SK-N-SH (cell line): Measurements from ENCODE around the gene SNCG. TPM values are rescaled to one million over a fixed set of nuclear protein-coding genes. Genes with fewer than 3 reads are reported as not detected.

ENCODE experiments used
- CTCF ChIA-PET: fragments of 300-600, 350-600 bp; formaldehyde crosslinking; extraction: SDS; loops from one replicate; lab custom pipeline; 2021; lab: Yijun Ruan, JAX
- POLR2A ChIA-PET: fragments of 350-600 bp; sonication (Branson Sonifier 250); formaldehyde crosslinking; extraction: SDS; loops from one replicate; lab custom pipeline; 2020; ENCODE audit warnings: antibody characterized with exemption, inconsistent platforms; lab: Yijun Ruan, JAX
- DNase-seq: peaks from one replicate; pipeline ENCODE4 v3.0.0; 2012
- H2AFZ ChIP-seq: fragments of 200-600 bp; sonication (generic); 2 replicates; pipeline ENCODE4 v1.8.1; 2016; ENCODE audit warnings: antibody characterized with exemption, mild to moderate bottlenecking, low read depth
- H3F3A ChIP-seq: fragments of 200-600 bp; sonication (generic); replicated peaks from 2 replicates; pipeline ENCODE3; 2016; ENCODE audit warnings: antibody characterized with exemption, mild to moderate bottlenecking; ENCODE audit not compliant: insufficient read depth
- H3K27ac ChIP-seq, 2 experiments: fragments of 200-500 bp in 1 of 2; fragments of 200-600 bp in 1 of 2; sonication (Bioruptor generic) in 1 of 2; sonication (generic), shearing (Covaris generic) in 1 of 2; 2 replicates each; pipeline versions ENCODE4 v1.5.1 to v1.6.1; 2014 to 2016; ENCODE audit warnings: low read depth in 2 of 2, inconsistent platforms in 1 of 2, low read length in 1 of 2, mild to moderate bottlenecking in 1 of 2, mixed read lengths in 1 of 2
- H3K27me3 ChIP-seq: fragments of 200-600 bp; sonication (generic), shearing (Covaris generic); 2 replicates; pipeline ENCODE4 v1.6.1; 2016; ENCODE audit warnings: mixed run types; ENCODE audit not compliant: insufficient read depth
- H3K36me3 ChIP-seq, 2 experiments: fragments of 200-500 bp in 1 of 2; fragments of 200-600 bp in 1 of 2; sonication (Bioruptor generic) in 1 of 2; sonication (generic) in 1 of 2; replicated peaks in 1 of 2; 2 replicates each; pipeline versions ENCODE3 to v1.5.1; 2014 to 2016; ENCODE audit warnings: low read length in 1 of 2, mild to moderate bottlenecking in 1 of 2; ENCODE audit not compliant: insufficient read depth in 2 of 2, control insufficient read depth in 1 of 2
- H3K4me1 ChIP-seq, 2 experiments: fragments of 200-500 bp in 1 of 2; fragments of 200-600 bp in 1 of 2; sonication (Bioruptor generic) in 1 of 2; sonication (generic), shearing (Covaris generic) in 1 of 2; 2 replicates each; pipeline versions ENCODE4 v1.5.1 to v1.6.1; 2014 to 2016; ENCODE audit warnings: low read depth in 1 of 2, low read length in 1 of 2, mixed run types in 1 of 2; ENCODE audit not compliant: insufficient read depth in 2 of 2, control insufficient read depth in 1 of 2
- H3K4me2 ChIP-seq: fragments of 200-600 bp; sonication (generic), shearing (Covaris generic); 2 replicates; pipeline ENCODE4 v1.6.1; 2017; ENCODE audit warnings: mixed run types
- H3K4me3 ChIP-seq, 2 experiments: fragments of 200-500 bp in 1 of 2; fragments of 200-600 bp in 1 of 2; sonication (Bioruptor generic) in 1 of 2; sonication (generic), shearing (Covaris generic) in 1 of 2; 2 replicates each; pipeline versions ENCODE4 v1.5.1 to v1.8.1; 2014 to 2016; ENCODE audit warnings: low read depth in 2 of 2, inconsistent platforms in 1 of 2, low read length in 1 of 2, mild to moderate bottlenecking in 1 of 2, mixed read lengths in 1 of 2, moderate library complexity in 1 of 2
- H3K79me2 ChIP-seq: fragments of 200-600 bp; sonication (generic); 2 replicates; pipeline ENCODE4 v1.8.1; 2017; ENCODE audit warnings: mild to moderate bottlenecking; ENCODE audit not compliant: insufficient read depth
- H3K9ac ChIP-seq: fragments of 200-600 bp; sonication (generic); 2 replicates; pipeline ENCODE4 v1.6.1; 2017; ENCODE audit warnings: mixed run types
- H3K9me2 ChIP-seq: fragments of 200-600 bp; sonication (generic); 2 replicates; pipeline ENCODE4 v1.6.1; 2017; ENCODE audit warnings: mixed run types
- H3K9me3 ChIP-seq: fragments of 200-600 bp; sonication (generic); 2 replicates; pipeline ENCODE4 v1.6.1; 2017; ENCODE audit warnings: mixed run types, mild to moderate bottlenecking, moderate library complexity
- H4K20me1 ChIP-seq: fragments of 200-600 bp; sonication (generic); 2 replicates; pipeline ENCODE4 v1.6.1; 2017; ENCODE audit warnings: mild to moderate bottlenecking, mixed run types; ENCODE audit not compliant: insufficient read depth
- CHD2 ChIP-seq: fragments of 150-350 bp; IDR thresholded peaks from 2 replicates; pipeline ENCODE4 v1.6.1; 2018; ENCODE audit warnings: low read length; ENCODE audit not compliant: partially characterized antibody
- ELF1 ChIP-seq: IDR thresholded peaks from 2 replicates; pipeline ENCODE4 v1.4.0; 2012
- EZH2phosphoT487 ChIP-seq: fragments of 200-600 bp; sonication (generic); IDR thresholded peaks from 2 replicates; pipeline ENCODE4 v1.6.1; 2017; ENCODE audit warnings: low read depth, mixed run types, mild to moderate bottlenecking, antibody characterized with exemption, moderate library complexity, borderline replicate concordance
- FOXJ3 ChIP-seq: sonication (generic); formaldehyde crosslinking; IDR thresholded peaks from 2 replicates; pipeline ENCODE4 v1.5.1; 2020; ENCODE audit warnings: mild to moderate bottlenecking, missing genetic modification reagents
- GATA2 ChIP-seq: sonication (generic); formaldehyde crosslinking; IDR thresholded peaks from 2 replicates; pipeline ENCODE4 v1.5.0; 2020; ENCODE audit warnings: mild to moderate bottlenecking, missing genetic modification reagents
- MEF2A ChIP-seq: IDR thresholded peaks from 2 replicates; pipeline ENCODE4 v1.4.0; 2012; ENCODE audit warnings: low read depth, borderline replicate concordance
- MXI1 ChIP-seq: IDR thresholded peaks from 2 replicates; pipeline ENCODE4 v1.6.1; 2012; ENCODE audit warnings: mild to moderate bottlenecking, low read depth, low read length, improper control_type of control experiment
- NFIC ChIP-seq: IDR thresholded peaks from 2 replicates; pipeline ENCODE4 v1.4.0; 2012; ENCODE audit warnings: borderline replicate concordance
- NRF1 ChIP-seq: IDR thresholded peaks from 2 replicates; pipeline ENCODE4 v1.6.1; 2012; ENCODE audit warnings: low read depth, mild to moderate bottlenecking, low read length
- RAD21 ChIP-seq: IDR thresholded peaks from 2 replicates; pipeline ENCODE4 v1.6.1; 2012; ENCODE audit warnings: mild to moderate bottlenecking, low read length
- RXRA ChIP-seq: IDR thresholded peaks from 2 replicates; pipeline ENCODE4 v1.4.0; 2012; ENCODE audit warnings: low read depth, mild to moderate bottlenecking, borderline replicate concordance
- SMC3 ChIP-seq: IDR thresholded peaks from 2 replicates; pipeline ENCODE4 v1.6.1; 2012; ENCODE audit warnings: low read depth, low read length, improper control_type of control experiment
- TEAD4 ChIP-seq: IDR thresholded peaks from 2 replicates; pipeline ENCODE4 v1.4.0; 2012; ENCODE audit warnings: mild to moderate bottlenecking, borderline replicate concordance; ENCODE audit not compliant: insufficient read depth
- YY1 ChIP-seq: IDR thresholded peaks from 2 replicates; pipeline ENCODE4 v1.4.0; 2012; ENCODE audit warnings: low read depth, mild to moderate bottlenecking
- whole genome bisulfite sequencing: methylation state at CpG from one replicate; pipeline ENCODE4 v1.1.6; 2017; ENCODE audit warnings: low lambda C conversion rate; 5-methylcytosine and 5-hydroxymethylcytosine counted together
- polyA plus RNA-seq, 3 experiments: library from polyadenylated mRNA; depleted of rRNA; stranded (reverse); fragments of >200 nt; gene quantifications; 2 replicates each; pipeline ENCODE4 v1.2.3, GENCODE V29; 2012
- TF ChIP-seq, protein P1 (sequence below): fragments of 200-600 bp; sonication (generic); IDR thresholded peaks from 2 replicates; pipeline ENCODE4 v1.6.1; 2017; ENCODE audit warnings: antibody characterized with exemption, mild to moderate bottlenecking, moderate library complexity
- TF ChIP-seq, protein P2 (sequence below): IDR thresholded peaks from 2 replicates; pipeline ENCODE4; 2012
- TF ChIP-seq, protein P3 (sequence below): IDR thresholded peaks from 2 replicates; pipeline ENCODE4 v1.6.1; 2012; ENCODE audit warnings: mild to moderate bottlenecking, low read depth, low read length, moderate library complexity
- TF ChIP-seq, protein P4 (sequence below): fragments of 150-350 bp; IDR thresholded peaks from 2 replicates; pipeline ENCODE4 v1.6.1; 2017; ENCODE audit warnings: antibody characterized with exemption, low read length, low read depth, borderline replicate concordance
- TF ChIP-seq, protein P5 (sequence below): fragments of 150-350 bp; IDR thresholded peaks from 2 replicates; pipeline ENCODE4 v1.6.1; 2016; ENCODE audit warnings: mild to moderate bottlenecking, low read depth, low read length

The SNCG gene
- polyA plus RNA-seq, 1 of the 3 experiments (the other 2 are of a cell fraction): 4.3 TPM

DNA sequence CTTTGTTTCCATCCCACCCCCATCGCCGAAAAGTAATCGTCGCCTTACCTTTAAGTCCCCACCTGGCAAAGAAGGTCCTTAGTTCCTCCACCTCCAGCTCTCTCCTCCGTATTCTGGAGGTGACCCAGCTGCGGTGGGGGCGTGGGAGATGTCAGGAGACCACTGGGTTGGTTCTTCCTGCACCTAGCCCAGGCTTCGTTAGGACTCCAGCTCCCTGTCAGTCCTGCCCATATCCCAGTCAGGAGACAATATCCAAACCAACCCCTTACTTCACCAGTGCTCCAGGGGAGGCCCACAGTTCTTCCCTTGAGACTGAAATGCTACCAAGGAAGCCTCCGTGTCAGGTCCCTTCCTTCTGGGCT, 10.6 kb downstream of the SNCG start:
- WGBS: 96% methylated on average over 8 of the region's 9 CpGs
- Histone ChIP-seq H3K79me2 (no peaks in the 10 kb centered on the region), H4K20me1 (no peaks in the 10 kb centered on the region), H3K4me3 (no peak overlapping the region), H3K9me3 (no peaks in the 10 kb centered on the region), H3K4me1 (peaks cover 0 to 6% of the 10 kb centered on the region in 2 experiments; a peak in 1 of 4 replicates), H3K36me3 (no peaks in the 10 kb centered on the region), H3K9me2 (no peaks in the 10 kb centered on the region), H3K9ac (no peak overlapping the region), H2AFZ (no peak overlapping the region), H3K27ac (no peak overlapping the region), H3K4me2 (no peak overlapping the region), H3K27me3 (no peaks in the 10 kb centered on the region), H3F3A (no peaks in the 10 kb centered on the region)
- ChIA-PET POLR2A (no interaction called here), CTCF (interaction anchor here (1.2 to 1.4 kb wide), 2 partner anchors 10 to 30 kb away, joined by 4 to 5 read pairs; partner anchors contain the start of gene SNCG)
- DNase-seq: no peak
- TF ChIP-seq RXRA (no peak), MEF2A (no peak), TEAD4 (no peak), SMC3 (no peak), YY1 (no peak), ELF1 (no peak), RAD21 (no peak), NRF1 (no peak), FOXJ3 (no peak), MXI1 (no peak), NFIC (no peak), GATA2 (CRISPR knock-in tag) (no peak), CHD2 (no peak), EZH2phosphoT487 (no peak)
- TF ChIP-seq, protein P1, sequence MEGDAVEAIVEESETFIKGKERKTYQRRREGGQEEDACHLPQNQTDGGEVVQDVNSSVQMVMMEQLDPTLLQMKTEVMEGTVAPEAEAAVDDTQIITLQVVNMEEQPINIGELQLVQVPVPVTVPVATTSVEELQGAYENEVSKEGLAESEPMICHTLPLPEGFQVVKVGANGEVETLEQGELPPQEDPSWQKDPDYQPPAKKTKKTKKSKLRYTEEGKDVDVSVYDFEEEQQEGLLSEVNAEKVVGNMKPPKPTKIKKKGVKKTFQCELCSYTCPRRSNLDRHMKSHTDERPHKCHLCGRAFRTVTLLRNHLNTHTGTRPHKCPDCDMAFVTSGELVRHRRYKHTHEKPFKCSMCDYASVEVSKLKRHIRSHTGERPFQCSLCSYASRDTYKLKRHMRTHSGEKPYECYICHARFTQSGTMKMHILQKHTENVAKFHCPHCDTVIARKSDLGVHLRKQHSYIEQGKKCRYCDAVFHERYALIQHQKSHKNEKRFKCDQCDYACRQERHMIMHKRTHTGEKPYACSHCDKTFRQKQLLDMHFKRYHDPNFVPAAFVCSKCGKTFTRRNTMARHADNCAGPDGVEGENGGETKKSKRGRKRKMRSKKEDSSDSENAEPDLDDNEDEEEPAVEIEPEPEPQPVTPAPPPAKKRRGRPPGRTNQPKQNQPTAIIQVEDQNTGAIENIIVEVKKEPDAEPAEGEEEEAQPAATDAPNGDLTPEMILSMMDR: no peak
- TF ChIP-seq, protein P2, sequence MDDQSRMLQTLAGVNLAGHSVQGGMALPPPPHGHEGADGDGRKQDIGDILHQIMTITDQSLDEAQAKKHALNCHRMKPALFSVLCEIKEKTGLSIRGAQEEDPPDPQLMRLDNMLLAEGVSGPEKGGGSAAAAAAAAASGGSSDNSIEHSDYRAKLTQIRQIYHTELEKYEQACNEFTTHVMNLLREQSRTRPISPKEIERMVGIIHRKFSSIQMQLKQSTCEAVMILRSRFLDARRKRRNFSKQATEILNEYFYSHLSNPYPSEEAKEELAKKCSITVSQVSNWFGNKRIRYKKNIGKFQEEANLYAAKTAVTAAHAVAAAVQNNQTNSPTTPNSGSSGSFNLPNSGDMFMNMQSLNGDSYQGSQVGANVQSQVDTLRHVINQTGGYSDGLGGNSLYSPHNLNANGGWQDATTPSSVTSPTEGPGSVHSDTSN: no peak
- TF ChIP-seq, protein P3, sequence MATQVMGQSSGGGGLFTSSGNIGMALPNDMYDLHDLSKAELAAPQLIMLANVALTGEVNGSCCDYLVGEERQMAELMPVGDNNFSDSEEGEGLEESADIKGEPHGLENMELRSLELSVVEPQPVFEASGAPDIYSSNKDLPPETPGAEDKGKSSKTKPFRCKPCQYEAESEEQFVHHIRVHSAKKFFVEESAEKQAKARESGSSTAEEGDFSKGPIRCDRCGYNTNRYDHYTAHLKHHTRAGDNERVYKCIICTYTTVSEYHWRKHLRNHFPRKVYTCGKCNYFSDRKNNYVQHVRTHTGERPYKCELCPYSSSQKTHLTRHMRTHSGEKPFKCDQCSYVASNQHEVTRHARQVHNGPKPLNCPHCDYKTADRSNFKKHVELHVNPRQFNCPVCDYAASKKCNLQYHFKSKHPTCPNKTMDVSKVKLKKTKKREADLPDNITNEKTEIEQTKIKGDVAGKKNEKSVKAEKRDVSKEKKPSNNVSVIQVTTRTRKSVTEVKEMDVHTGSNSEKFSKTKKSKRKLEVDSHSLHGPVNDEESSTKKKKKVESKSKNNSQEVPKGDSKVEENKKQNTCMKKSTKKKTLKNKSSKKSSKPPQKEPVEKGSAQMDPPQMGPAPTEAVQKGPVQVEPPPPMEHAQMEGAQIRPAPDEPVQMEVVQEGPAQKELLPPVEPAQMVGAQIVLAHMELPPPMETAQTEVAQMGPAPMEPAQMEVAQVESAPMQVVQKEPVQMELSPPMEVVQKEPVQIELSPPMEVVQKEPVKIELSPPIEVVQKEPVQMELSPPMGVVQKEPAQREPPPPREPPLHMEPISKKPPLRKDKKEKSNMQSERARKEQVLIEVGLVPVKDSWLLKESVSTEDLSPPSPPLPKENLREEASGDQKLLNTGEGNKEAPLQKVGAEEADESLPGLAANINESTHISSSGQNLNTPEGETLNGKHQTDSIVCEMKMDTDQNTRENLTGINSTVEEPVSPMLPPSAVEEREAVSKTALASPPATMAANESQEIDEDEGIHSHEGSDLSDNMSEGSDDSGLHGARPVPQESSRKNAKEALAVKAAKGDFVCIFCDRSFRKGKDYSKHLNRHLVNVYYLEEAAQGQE: no peak
- TF ChIP-seq, protein P4, sequence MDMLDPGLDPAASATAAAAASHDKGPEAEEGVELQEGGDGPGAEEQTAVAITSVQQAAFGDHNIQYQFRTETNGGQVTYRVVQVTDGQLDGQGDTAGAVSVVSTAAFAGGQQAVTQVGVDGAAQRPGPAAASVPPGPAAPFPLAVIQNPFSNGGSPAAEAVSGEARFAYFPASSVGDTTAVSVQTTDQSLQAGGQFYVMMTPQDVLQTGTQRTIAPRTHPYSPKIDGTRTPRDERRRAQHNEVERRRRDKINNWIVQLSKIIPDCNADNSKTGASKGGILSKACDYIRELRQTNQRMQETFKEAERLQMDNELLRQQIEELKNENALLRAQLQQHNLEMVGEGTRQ: no peak
- TF ChIP-seq, protein P5, sequence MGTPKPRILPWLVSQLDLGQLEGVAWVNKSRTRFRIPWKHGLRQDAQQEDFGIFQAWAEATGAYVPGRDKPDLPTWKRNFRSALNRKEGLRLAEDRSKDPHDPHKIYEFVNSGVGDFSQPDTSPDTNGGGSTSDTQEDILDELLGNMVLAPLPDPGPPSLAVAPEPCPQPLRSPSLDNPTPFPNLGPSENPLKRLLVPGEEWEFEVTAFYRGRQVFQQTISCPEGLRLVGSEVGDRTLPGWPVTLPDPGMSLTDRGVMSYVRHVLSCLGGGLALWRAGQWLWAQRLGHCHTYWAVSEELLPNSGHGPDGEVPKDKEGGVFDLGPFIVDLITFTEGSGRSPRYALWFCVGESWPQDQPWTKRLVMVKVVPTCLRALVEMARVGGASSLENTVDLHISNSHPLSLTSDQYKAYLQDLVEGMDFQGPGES: no peak
